HEK293T (cell line): ENCODE data around the gene IFNL3.
"Not testable (repeated sequence)": the region's sequence is repeated elsewhere in the genome, so short reads cannot be mapped to it uniquely, and the experiment has no call there.

Experiments used
- CTCF ChIA-PET: fragments of 350-600 bp; formaldehyde crosslinking; extraction: SDS; loops from one replicate; lab custom pipeline; 2021; ENCODE audit warnings: antibody characterized with exemption, inconsistent platforms; lab: Yijun Ruan, JAX
- POLR2A ChIA-PET: fragments of 350-600 bp; formaldehyde crosslinking; extraction: SDS; loops from one replicate; lab custom pipeline; 2020; ENCODE audit warnings: antibody characterized with exemption, inconsistent platforms; lab: Yijun Ruan, JAX
- DNase-seq: peaks from one replicate; pipeline ENCODE4 v3.0.0; 2012; ENCODE audit warnings: mixed read lengths; ENCODE audit errors: extremely low spot score
- ARNT ChIP-seq: fragments of 450-650 bp; IDR thresholded peaks from 2 replicates; pipeline ENCODE4 v1.6.1; 2017; ENCODE audit warnings: mild to moderate bottlenecking
- BHLHE40 ChIP-seq: fragments of 450-650 bp; IDR thresholded peaks from 2 replicates; pipeline ENCODE4 v1.6.1; 2016; ENCODE audit warnings: mild to moderate bottlenecking, moderate library complexity, borderline replicate concordance
- CTBP1 ChIP-seq: fragments of 450-650 bp; IDR thresholded peaks from 2 replicates; pipeline ENCODE4 v1.6.1; 2016; ENCODE audit warnings: borderline replicate concordance
- ELF4 ChIP-seq: fragments of 450-650 bp; IDR thresholded peaks from 2 replicates; pipeline ENCODE4 v1.6.1; 2017; ENCODE audit warnings: antibody characterized with exemption
- FOXA1 ChIP-seq: fragments of 450-650 bp; IDR thresholded peaks from 2 replicates; pipeline ENCODE4 v1.6.1; 2016; ENCODE audit warnings: mild to moderate bottlenecking
- FOXK2 ChIP-seq: fragments of 450-650 bp; IDR thresholded peaks from 2 replicates; pipeline ENCODE4 v1.6.1; 2016; ENCODE audit warnings: mild to moderate bottlenecking
- FOXM1 ChIP-seq: fragments of 450-650 bp; IDR thresholded peaks from 2 replicates; pipeline ENCODE4 v1.6.1; 2017; ENCODE audit warnings: mild to moderate bottlenecking, borderline replicate concordance
- HDGF ChIP-seq: fragments of 450-650 bp; IDR thresholded peaks from 2 replicates; pipeline ENCODE4 v1.6.1; 2017; ENCODE audit warnings: antibody characterized with exemption, borderline replicate concordance
- L3MBTL2 ChIP-seq: fragments of 450-650 bp; conservative IDR thresholded peaks from 2 replicates; pipeline ENCODE4 v1.6.1; 2016; ENCODE audit warnings: mild to moderate bottlenecking
- LEF1 ChIP-seq: fragments of 450-650 bp; IDR thresholded peaks from 2 replicates; pipeline ENCODE4 v1.6.1; 2017; ENCODE audit warnings: mild to moderate bottlenecking, borderline replicate concordance
- NFRKB ChIP-seq: fragments of 450-650 bp; IDR thresholded peaks from 2 replicates; pipeline ENCODE4 v1.6.1; 2016; ENCODE audit warnings: mild to moderate bottlenecking, moderate library complexity
- PKNOX1 ChIP-seq: fragments of 450-650 bp; IDR thresholded peaks from 2 replicates; pipeline ENCODE4 v1.6.1; 2016
- SP1 ChIP-seq: fragments of 450-650 bp; IDR thresholded peaks from 2 replicates; pipeline ENCODE4 v1.6.1; 2017
- SUZ12 ChIP-seq: fragments of 450-650 bp; IDR thresholded peaks from 2 replicates; pipeline ENCODE4 v1.6.1; 2016; ENCODE audit warnings: mild to moderate bottlenecking
- TARDBP ChIP-seq: fragments of 450-650 bp; IDR thresholded peaks from 2 replicates; pipeline ENCODE4 v1.6.1; 2016
- ZNF384 ChIP-seq: fragments of 450-650 bp; IDR thresholded peaks from 2 replicates; pipeline ENCODE4 v1.6.1; 2016

IFNL3 gene

GRCh38 chr19:39270036-39270871 is 25.4 kb upstream of the IFNL3 start:
- DNase-seq: no peak
- TF ChIP-seq FOXA1: no peak
- TF ChIP-seq ZNF384: no peak
- TF ChIP-seq FOXK2: no peak
- TF ChIP-seq ARNT: no peak
- no peak for TF ChIP-seq L3MBTL2
- no peak for TF ChIP-seq NFRKB
- no peak for TF ChIP-seq SUZ12
- CTCF ChIA-PET: no interaction called here
- POLR2A ChIA-PET: no interaction called here

- CTCF ChIA-PET, DNase-seq, POLR2A ChIA-PET: not testable (repeated sequence)
Observed at GRCh38 chr19:39269369-39269768, 24.6 kb upstream of the IFNL3 start.

GRCh38 chr19:39268531-39269223 is 23.9 kb upstream of the IFNL3 start:
- CTCF ChIA-PET, POLR2A ChIA-PET, DNase-seq: not testable (repeated sequence)

GRCh38 chr19:39268085-39268484 is 23.3 kb upstream of the IFNL3 start, which contains the start of gene IFNL2:
TSS of gene IFNL2 (plus strand) at chr19:39268396. CDS start at chr19:39268569, 173 bp downstream.
- DNase-seq, CTCF ChIA-PET, POLR2A ChIA-PET: not testable (repeated sequence)

- POLR2A ChIA-PET: no interaction called here
- DNase-seq: no peak
- CTCF ChIA-PET: no interaction called here
- TF ChIP-seq ZNF384 (no peak), HDGF (no peak), FOXM1 (no peak), SP1 (no peak), PKNOX1 (no peak), ELF4 (no peak), NFRKB (no peak), L3MBTL2 (no peak), LEF1 (no peak), TARDBP (no peak), SUZ12 (no peak), ARNT (no peak), CTBP1 (no peak), BHLHE40 (no peak)
Observed at GRCh38 chr19:39265321-39265916, 20.6 kb upstream of the IFNL3 start.

GRCh38 chr19:39264306-39265290 is 19.8 kb upstream of the IFNL3 start:
- CTCF ChIA-PET: no interaction called here
- no peak for DNase-seq
- POLR2A ChIA-PET: no interaction called here
- TF ChIP-seq SP1 (no peak), FOXA1 (no peak), HDGF (no peak), ARNT (no peak), PKNOX1 (no peak), NFRKB (no peak), FOXK2 (no peak), ZNF384 (no peak), L3MBTL2 (no peak), FOXM1 (no peak), LEF1 (no peak), TARDBP (no peak), CTBP1 (no peak), ELF4 (no peak), BHLHE40 (no peak), SUZ12 (no peak)

GRCh38 chr19:39263912-39264305 is 19.1 kb upstream of the IFNL3 start:
- ChIA-PET CTCF (no interaction called here), POLR2A (no interaction called here)
- no peak for DNase-seq
- TF ChIP-seq ZNF384: no peak
- TF ChIP-seq LEF1: no peak
- no peak for TF ChIP-seq FOXK2
- TF ChIP-seq PKNOX1: no peak
- TF ChIP-seq BHLHE40: no peak
- no peak for TF ChIP-seq SUZ12
- no peak for TF ChIP-seq ARNT
- TF ChIP-seq CTBP1: no peak
